HL-60/S4 treated with retinoic acid at 250 ng/mL for 4 days and 3 days (cell line): ENCODE measurements around the gene NXPH2.
"Not testable (repeated sequence)": the region's sequence is repeated elsewhere in the genome, so short reads cannot be mapped to it uniquely, and the experiment has no call there.

ENCODE experiments used
- in situ Hi-C: fragments of 300-500 bp; cut with MboI; formaldehyde crosslinking; loops from 2 replicates; pipeline ENCODE4 v1.7.0; 2022; ENCODE audit warnings: low sequenced_read_pairs

Gene NXPH2

DNA sequence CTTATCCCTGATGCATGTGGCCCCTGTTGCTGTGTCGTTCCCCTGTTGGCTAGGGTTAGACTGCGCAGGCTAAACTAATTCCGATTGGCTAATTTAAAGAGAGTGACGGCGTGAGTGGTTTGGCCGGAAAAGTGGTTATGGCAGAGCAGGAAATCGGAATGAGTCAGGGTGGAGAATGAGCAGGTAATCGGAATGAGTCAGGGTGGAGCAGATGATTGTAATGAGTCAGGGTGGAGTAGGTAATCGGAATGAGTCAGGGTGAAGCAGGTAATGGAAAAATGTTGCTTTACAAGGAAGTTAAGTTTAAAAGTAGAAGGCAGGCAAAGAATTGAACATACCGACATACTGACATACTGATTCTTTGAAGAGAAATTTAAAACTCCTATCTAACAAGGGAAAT, 135.4 kb downstream of the NXPH2 start:
- in situ Hi-C loops, result not testable (repeated sequence)

DNA sequence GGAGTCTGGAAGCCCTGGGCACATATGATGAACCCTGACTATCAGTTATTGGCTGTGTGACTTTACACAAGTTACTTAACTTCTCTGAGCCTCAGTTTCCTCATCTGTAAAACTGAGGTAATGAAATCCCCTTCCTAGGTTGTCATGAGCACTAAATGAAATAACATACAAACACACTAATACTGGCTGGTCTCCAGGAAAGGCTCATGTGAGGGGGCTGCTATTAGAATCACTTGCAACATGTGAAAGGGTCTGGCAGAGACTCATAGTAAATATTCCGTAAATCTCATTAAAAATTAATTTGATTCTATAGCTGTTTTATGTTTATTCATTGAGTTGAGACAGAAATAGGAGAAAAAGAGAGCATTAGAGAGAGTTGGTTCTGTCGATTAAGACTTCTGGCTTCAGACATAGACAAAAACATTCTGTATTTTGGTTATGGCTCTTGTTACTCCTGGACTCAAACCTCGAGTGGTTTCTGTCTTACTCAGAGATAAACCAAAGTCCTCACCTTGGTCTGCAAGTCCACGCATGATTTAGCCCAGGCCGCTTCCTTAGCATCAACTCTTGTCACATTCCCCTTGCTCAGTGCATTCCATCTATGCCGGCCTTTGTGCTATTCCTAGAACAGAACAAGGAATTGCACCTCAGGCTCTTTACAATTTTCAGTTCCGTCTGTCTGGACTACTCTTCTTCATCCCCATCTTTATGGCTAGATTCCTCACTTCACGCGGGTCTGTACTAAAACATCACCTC, 139.1 kb downstream of the NXPH2 start:
- in situ Hi-C loops, result no loop called here

DNA sequence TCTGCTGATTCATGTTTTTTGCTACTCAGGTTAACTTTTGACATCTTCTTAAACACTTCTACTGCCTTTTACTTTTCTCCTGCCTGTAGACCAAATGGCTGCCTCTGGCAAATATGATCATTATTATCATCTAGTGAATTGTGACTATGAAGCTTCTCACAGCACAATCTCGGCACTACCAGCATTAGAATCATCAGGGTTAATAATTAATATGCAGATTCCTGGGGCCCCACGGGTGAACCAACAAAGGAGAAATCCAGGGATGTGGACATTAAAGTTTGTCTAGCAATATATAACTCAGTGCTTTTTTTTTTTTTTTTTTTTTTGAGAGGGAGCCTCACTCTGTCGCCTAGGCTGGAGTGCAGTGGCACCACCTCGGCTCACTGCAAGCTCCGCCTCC, 142.5 kb downstream of the NXPH2 start:
- in situ Hi-C loops, result no loop called here

DNA sequence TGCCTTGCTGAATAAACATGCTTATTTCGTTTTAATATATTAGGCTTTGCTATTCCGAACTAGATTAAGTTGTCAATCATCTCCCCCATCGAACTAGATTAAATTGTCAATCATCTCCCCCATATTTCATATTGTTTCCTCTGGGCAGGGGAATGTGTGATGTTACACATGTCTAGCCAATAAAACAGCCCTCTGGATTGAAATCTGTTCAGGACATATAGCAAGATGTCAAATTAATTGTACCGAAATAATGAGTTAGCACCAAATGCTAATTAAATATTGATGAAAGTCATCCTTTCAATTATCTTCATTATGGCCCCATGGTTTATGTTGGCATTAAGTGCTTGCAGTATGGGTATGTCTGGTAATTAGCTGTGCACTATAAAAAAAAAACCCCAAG, 143.1 kb downstream of the NXPH2 start:
- in situ Hi-C loops, result no loop called here

DNA sequence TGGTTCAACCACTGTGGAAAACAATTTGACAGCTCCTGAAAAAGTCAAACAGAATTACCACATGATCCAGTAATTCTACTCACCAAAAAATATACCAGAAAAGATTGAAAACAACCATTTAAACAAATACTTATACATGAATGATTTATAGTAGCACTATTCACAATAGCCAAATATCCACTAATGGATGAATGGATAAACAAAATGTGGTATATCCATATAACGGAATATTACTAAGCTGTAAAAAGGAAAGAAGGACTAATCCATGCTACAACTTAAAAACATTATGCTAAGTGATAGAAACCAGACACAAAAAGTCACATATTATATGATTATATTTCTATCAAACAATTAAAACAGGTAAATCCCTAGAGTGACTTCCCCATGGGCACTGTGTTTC, 147.1 kb downstream of the NXPH2 start:
- in situ Hi-C loops, result no loop called here

DNA sequence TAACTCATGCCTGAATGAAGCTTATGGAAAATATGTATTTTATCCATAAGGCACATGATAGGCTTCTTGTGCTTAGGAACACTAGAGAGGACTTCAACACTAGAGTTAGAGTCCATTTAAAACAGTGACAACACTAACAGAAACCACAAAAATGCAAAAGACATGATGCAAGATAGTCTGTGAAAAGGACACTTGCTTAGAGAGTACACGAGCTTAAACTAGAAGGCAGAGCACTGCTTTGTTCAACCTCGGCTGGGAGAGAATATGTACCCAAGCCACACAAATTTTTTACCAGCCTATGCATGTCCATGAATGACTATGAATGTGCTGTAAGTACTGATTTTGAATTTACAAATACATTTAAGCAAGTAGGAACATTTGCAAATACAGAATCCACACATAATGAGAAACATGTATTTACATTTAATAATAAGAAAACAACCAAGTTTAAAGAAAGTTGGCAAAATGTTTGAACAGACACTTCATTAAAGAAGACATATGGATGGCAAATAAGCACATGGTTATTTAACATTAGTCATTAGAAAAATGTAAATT, 148.0 kb downstream of the NXPH2 start:
- in situ Hi-C loops, result no loop called here

DNA sequence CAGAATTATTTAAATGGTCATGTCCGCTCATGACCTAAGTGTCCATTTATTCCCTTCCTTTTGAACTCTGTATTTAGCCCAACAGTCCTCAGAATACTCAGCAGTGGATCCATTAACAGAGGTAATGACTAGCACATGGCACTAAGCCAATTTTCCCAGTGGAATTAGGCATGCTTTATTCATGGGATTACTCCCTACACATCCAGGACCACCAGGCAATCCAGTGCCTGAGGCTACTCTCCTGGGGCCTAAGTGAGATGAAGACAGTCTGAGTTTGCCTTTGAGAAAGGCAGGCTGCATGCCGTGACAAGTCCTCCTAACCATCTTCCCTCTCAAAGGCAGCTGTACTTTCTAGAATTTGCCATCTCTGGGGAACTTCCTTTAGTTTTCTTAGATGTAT, 150.0 kb downstream of the NXPH2 start:
- in situ Hi-C loops, result no loop called here

DNA sequence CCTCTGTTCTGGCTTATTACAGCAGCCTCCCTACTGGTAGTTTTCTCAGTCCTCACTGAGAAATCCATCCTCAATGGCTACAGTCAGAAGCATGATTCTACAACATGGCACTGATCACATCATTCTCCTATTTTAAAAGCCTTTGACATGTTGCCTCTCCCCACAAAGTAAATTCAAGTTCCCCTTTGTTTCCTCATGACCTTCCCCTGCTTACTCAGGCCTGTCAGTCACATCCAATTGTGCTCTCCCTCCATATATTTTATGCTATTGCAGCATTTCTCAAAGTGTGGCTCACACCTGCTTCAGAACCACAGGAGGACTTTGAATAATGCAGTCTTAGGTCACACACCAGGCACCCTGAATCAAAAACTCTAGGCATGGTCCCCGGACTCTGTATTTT, 154.0 kb downstream of the NXPH2 start:
- in situ Hi-C loops, result no loop called here

DNA sequence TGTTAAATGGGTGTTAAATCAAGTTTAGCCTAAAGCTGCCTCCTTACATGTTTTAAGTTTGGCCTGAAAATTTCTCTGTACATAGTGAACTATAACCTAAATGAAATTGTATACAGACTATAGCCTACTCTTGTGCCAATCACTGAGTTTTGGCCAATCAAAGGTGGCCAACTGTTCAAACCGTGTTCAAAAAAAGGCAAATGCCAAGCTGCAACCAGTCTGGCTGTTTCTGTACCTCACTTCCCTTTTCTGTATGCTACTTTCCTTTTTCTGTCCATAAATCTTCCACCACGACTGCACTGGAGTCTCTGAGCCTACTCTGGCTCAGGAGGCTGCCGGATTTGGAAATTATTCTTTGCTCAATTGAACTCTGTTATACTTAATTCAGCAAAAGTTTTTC, 157.6 kb downstream of the NXPH2 start:
- in situ Hi-C loops, result no loop called here

DNA sequence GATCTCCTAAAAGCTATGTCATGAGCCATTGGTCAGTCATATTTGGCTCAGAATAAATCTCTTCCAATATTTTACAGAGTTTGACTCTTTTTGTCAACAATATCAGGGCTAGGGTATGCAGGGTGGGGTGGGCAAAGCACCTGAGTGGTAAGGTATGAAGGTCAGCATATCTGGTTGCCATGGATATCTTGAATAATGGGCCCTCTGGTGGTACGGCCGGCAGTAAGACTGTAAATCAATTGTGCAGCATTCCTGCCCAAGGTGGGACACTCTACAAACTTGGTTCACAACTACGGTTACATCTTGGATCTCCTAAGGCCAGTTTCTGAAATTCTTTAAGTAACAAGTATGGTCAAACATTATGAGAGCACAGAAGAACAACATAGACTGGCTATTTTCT, 159.1 kb downstream of the NXPH2 start:
- in situ Hi-C loops, result no loop called here

DNA sequence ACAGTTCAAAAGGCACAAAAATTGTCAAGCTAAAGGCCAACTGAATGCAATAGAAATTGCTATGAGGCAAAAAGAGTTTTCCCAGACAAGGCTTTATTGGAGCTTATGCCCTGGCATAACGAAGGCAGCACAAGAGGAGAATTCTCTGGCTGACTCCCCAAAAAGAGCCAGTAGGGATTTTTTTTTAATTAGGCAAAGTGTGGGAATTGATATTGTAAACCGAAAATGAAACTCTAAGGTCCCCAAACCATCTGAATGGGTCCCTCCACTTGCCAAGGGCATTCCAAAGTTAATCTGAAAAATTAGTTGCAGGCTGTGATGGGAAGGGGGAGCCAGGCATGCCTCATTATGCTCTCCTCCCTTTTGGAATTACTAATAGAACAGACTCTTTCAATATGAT, 159.8 kb downstream of the NXPH2 start:
- in situ Hi-C loops, result no loop called here
